ENCODE results near the gene PPP1R14C. TPM values are rescaled to one million over a fixed set of nuclear protein-coding genes. Genes with fewer than 3 reads are reported as not detected.
"Not testable (repeated sequence)": the region's sequence is repeated elsewhere in the genome, so short reads cannot be mapped to it uniquely, and the experiment has no call there.

Gene PPP1R14C
- total and polyA plus RNA-seq, 2 experiments from 2014 or later = 1.1 to 1.4 TPM

- not testable (repeated sequence) for H3K9me2 ChIP-seq (ENCODE audit: insufficient read depth); DNase-seq (ENCODE audit: low spot score); H3K36me3 Mint-ChIP-seq (ENCODE audit: low read depth); H3K4me3 Mint-ChIP-seq; H3K27ac Mint-ChIP-seq; H4K20me1 ChIP-seq (replicated peaks; ENCODE audit: insufficient read depth); H3F3A ChIP-seq (replicated peaks; ENCODE audit: low read depth); H3K4me3 ChIP-seq; H3K79me2 ChIP-seq (replicated peaks; ENCODE audit: insufficient read depth); H3K36me3 ChIP-seq (ENCODE audit: insufficient read depth); H3K27me3 Mint-ChIP-seq (ENCODE audit: insufficient read depth, low read depth, poor library complexity); H3K27ac ChIP-seq (ENCODE audit: low read depth); H3K4me2 ChIP-seq; H3K27me3 ChIP-seq (ENCODE audit: insufficient read depth); H3K4me1 ChIP-seq (ENCODE audit: insufficient read depth); H3K4me1 Mint-ChIP-seq; ATAC-seq; H2AFZ ChIP-seq
- H3K9me3 Mint-ChIP-seq = peaks cover 10% of the 10 kb centered on the region; the same call in 2 of the 3 replicates
These were observed 44.6 kb downstream of the PPP1R14C start for GRCh38 chr6:150187433-150187832.

- Histone ChIP-seq H4K20me1 (replicated peaks; ENCODE audit: insufficient read depth) (no peaks in the 10 kb centered on the region), H2AFZ (no peak overlapping the region), H3K4me2 (no peak overlapping the region), H3K4me1 (ENCODE audit: insufficient read depth) (no peaks in the 10 kb centered on the region), H3K27ac (ENCODE audit: low read depth) (no peak overlapping the region), H3K9me2 (ENCODE audit: insufficient read depth) (no peaks in the 10 kb centered on the region), H3K36me3 (ENCODE audit: insufficient read depth) (no peaks in the 10 kb centered on the region), H3F3A (replicated peaks; ENCODE audit: low read depth) (no peaks in the 10 kb centered on the region), H3K4me3 (no peak overlapping the region), H3K27me3 (ENCODE audit: insufficient read depth) (no peaks in the 10 kb centered on the region), H3K79me2 (replicated peaks; ENCODE audit: insufficient read depth) (no peaks in the 10 kb centered on the region)
- peak; percentile 12 to 58; a peak in 2 of 4 replicates for TF ChIP-seq CTCF (conservative IDR thresholded peaks at IDR 0.05; ENCODE audit: low read depth in 2 of 2)
- no peak for TF ChIP-seq ETS1 (IDR thresholded peaks at IDR 0.05)
- Mint-ChIP-seq H3K27me3 (ENCODE audit: insufficient read depth, low read depth, poor library complexity) (no peaks in the 10 kb centered on the region), H3K36me3 (ENCODE audit: low read depth) (no peaks in the 10 kb centered on the region; the same call in 2 of the 3 replicates), H3K27ac (no peak overlapping the region), H3K4me1 (peaks cover 3% of the 10 kb centered on the region; the same call in 1 of the 3 replicates), H3K9me3 (peaks cover 13% of the 10 kb centered on the region), H3K4me3 (no peak overlapping the region)
- ATAC-seq (peak; percentile 35; the same call in 2 of the 3 replicates), DNase-seq (ENCODE audit: low spot score) (peak; percentile 33)
These were observed 46.3 kb downstream of the PPP1R14C start for GRCh38 chr6:150189122-150189521.

GRCh38 chr6:150191809-150192208 lies 49.0 kb downstream of the PPP1R14C start:
- H3K4me3 ChIP-seq = no peak overlapping the region
- H3K27me3 ChIP-seq (ENCODE audit: insufficient read depth) = no peaks in the 10 kb centered on the region
- ATAC-seq (no peak), DNase-seq (ENCODE audit: low spot score) (no peak)
- no peaks in the 10 kb centered on the region; the same call in 2 of the 3 replicates for H3K36me3 Mint-ChIP-seq (ENCODE audit: low read depth)
- H3K4me2 ChIP-seq = no peak overlapping the region
- no peak overlapping the region for H2AFZ ChIP-seq
- H3K4me1 ChIP-seq (ENCODE audit: insufficient read depth) = no peaks in the 10 kb centered on the region
- no peaks in the 10 kb centered on the region for H3K36me3 ChIP-seq (ENCODE audit: insufficient read depth)
- no peaks in the 10 kb centered on the region for H3K27me3 Mint-ChIP-seq (ENCODE audit: insufficient read depth, low read depth, poor library complexity)
- no peaks in the 10 kb centered on the region for H3K4me1 Mint-ChIP-seq
- H3K9me2 ChIP-seq (ENCODE audit: insufficient read depth) = no peaks in the 10 kb centered on the region
- no peaks in the 10 kb centered on the region for H3F3A ChIP-seq (replicated peaks; ENCODE audit: low read depth)
- peaks cover 13% of the 10 kb centered on the region for H3K9me3 Mint-ChIP-seq
- no peaks in the 10 kb centered on the region for H3K79me2 ChIP-seq (replicated peaks; ENCODE audit: insufficient read depth)
- H3K27ac ChIP-seq (ENCODE audit: low read depth) = no peak overlapping the region
- H3K4me3 Mint-ChIP-seq = no peak overlapping the region
- H3K27ac Mint-ChIP-seq = no peak overlapping the region
- H4K20me1 ChIP-seq (replicated peaks; ENCODE audit: insufficient read depth) = no peaks in the 10 kb centered on the region
- no peak for TF ChIP-seq JUNB (IDR thresholded peaks at IDR 0.05; ENCODE audit: unreplicated experiment)
- TF ChIP-seq NANOG (IDR thresholded peaks at IDR 0.05; ENCODE audit: borderline replicate concordance) = no peak
- TF ChIP-seq POLR2AphosphoS5 (IDR thresholded peaks at IDR 0.05; ENCODE audit: low read depth) = no peak
- TF ChIP-seq ZNF462 (CRISPR knock-in tag; IDR thresholded peaks at IDR 0.05) = no peak
- no peak for TF ChIP-seq STAT1 (IDR thresholded peaks at IDR 0.05; ENCODE audit: unreplicated experiment)
- no peak for TF ChIP-seq EZH2phosphoT487 (IDR thresholded peaks at IDR 0.05; ENCODE audit: unreplicated experiment)
- no peak for TF ChIP-seq ZNF114 (CRISPR knock-in tag; IDR thresholded peaks at IDR 0.05)
